Fibroblast of pulmonary artery (primary cell): Measurements from ENCODE around the gene BBLN.

ENCODE experiments used
- DNase-seq: peaks from one replicate; pipeline ENCODE4 v3.0.0-alpha.2; 2010; ENCODE audit warnings: low read depth
- H3K4me3 ChIP-seq: replicated peaks from 2 replicates; pipeline ENCODE4 v1.5.1; 2011; ENCODE audit warnings: low read depth, mild to moderate bottlenecking, control low read depth, low read length, moderate library complexity
- TF ChIP-seq, protein P1 (sequence below): IDR thresholded peaks from 2 replicates; pipeline ENCODE4 v1.5.1; 2011; ENCODE audit warnings: mild to moderate bottlenecking, control low read depth, low read length, inconsistent platforms; ENCODE audit errors: missing control alignments

BBLN gene

DNA sequence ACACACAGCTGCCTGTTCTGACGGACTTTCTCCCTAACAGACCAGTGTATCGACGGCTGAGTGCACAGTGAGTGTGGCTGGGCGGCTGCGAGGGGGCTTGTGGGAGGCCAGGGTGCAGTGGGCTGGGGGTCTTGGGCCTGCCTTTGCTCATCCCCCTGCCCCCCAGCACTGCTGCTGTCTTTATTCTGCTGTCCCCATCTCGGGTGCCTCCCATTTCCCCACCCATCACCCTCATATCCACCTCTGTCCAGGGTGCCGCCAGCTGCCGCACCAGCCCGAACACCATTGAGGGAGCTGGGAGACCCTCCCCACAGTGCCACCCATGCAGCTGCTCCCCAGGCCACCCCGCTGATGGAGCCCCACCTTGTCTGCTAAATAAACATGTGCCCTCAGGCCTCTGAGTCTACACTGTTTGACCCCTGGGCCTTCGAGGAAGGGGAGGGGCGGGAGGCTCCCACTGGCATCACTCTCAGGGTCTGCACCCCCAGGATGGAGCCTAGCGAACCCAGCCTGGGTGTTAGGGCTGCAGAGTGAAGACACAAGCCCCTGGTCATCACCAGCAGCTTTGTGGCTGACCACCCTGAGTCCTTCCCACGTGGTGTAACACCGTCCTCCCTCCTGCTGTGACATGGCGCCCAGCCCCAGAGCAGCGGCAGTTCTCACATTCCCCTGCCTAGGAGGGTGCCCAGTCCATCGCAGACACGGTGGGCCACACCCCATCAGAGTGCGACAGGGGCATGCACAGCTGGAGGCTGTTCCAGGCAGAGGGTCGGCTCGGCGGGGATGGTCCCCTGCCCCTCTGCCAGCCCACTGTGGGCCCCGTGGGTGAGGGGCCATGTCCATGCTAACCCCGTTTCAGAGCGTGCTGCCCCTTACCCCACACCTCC, 6.8 kb upstream of the BBLN start:
- TF ChIP-seq, protein P1, sequence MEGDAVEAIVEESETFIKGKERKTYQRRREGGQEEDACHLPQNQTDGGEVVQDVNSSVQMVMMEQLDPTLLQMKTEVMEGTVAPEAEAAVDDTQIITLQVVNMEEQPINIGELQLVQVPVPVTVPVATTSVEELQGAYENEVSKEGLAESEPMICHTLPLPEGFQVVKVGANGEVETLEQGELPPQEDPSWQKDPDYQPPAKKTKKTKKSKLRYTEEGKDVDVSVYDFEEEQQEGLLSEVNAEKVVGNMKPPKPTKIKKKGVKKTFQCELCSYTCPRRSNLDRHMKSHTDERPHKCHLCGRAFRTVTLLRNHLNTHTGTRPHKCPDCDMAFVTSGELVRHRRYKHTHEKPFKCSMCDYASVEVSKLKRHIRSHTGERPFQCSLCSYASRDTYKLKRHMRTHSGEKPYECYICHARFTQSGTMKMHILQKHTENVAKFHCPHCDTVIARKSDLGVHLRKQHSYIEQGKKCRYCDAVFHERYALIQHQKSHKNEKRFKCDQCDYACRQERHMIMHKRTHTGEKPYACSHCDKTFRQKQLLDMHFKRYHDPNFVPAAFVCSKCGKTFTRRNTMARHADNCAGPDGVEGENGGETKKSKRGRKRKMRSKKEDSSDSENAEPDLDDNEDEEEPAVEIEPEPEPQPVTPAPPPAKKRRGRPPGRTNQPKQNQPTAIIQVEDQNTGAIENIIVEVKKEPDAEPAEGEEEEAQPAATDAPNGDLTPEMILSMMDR, result no peak
- no peak for DNase-seq
- no peak overlapping the region for H3K4me3 ChIP-seq

- no peak overlapping the region for H3K4me3 ChIP-seq
- TF ChIP-seq, protein P1, result no peak
- DNase-seq, result no peak
These were observed 5.9 kb upstream of the BBLN start for GRCh38 chr9:128153947-128154695.

DNA sequence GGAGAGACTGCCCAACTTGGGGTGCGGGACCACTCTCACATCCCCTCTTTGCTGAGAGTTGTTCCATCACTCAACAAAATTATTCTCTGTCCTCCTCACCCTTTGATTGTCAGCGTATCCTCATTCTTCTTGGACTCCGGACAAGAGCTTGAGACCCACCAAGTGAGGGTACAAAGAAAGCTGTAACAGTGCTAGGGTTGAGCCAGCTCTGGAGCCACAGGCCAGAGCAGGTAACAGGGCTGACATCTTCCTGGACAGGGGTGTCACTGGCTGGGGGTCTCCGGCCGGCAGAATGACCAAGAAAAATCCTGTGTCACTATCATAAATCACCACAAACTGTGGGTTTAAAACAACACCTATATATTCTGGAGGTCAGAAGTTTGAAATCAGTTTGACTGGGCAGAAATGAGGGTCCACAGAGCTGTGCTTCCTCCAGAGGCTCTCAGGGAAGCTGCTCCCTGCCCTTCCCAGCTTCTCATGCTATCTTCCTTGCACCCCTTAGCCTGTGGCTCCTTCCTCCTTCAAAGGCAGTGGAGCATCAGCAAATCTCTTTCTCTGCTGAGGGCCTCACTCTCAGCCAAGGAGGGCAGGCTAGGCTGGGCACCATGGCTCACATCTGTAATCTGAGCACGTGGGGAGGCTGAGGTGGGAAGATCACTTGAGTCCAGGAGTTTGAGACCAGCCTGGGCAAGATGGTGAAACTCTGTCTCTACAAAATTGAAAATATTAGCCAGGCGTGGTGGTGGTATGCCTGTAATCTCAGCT, 4.1 kb upstream of the BBLN start:
- H3K4me3 ChIP-seq, result no peak overlapping the region
- TF ChIP-seq, protein P1, result no peak

GRCh38 chr9:128159522-128159783, 612 bp upstream of the BBLN start:
- TF ChIP-seq, protein P1, result no peak
- no peak for DNase-seq
- H3K4me3 ChIP-seq, result peak overlapping the region; percentile 51

More for the DNA sequence above, 4.1 kb upstream of the BBLN start:
- no peak for DNase-seq

GRCh38 chr9:128160603-128160987, 530 bp downstream of the BBLN start:
- TF ChIP-seq, protein P1, result no peak
- H3K4me3 ChIP-seq, result peak overlapping the region; percentile 85
- DNase-seq, result no peak

DNA sequence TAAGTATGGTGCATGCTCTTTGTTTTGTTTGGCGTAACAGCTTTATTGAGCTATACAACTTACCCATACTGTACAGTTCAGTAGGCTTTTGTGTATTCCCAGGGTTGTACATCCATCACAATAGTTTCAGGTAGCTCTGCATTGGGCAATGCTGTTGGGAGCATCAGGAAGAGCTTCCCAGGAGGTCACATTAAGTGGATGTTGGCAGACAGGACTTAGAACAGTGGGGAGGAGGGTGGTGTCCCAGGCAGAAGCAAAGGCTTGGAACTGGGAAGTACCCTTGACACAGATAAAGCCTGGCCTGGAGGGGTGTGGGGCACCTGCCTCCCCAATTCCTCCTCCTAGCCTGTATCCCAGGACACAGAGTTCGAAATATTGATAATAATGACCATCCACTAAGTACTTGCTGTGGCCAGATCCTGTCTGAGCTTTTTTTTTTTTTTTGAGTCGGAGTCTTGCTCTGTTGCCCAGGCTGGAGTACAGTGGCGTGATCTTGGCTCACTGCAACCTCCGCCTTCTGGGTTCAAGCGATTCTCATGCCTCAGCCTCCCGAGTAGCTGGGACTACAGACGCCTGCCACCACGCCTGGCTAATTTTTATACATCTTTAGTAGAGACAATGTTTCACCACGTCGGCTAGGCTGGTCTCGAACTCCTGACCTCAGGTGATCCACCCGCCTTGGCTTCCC, 1.3 kb downstream of the BBLN start:
- DNase-seq, result no peak
- TF ChIP-seq, protein P1, result no peak
- H3K4me3 ChIP-seq, result peak overlapping the region; percentile 85
